ENCODE results near the gene TENT5C. TPM values are rescaled to one million over a fixed set of nuclear protein-coding genes. Genes with fewer than 3 reads are reported as not detected.

The TENT5C gene
- total and polyA plus RNA-seq, 2 of the 8 experiments (the other 6 are each of a cell fraction or from before 2014, with no cell fraction given), result 0.38 to 0.99 TPM

DNA sequence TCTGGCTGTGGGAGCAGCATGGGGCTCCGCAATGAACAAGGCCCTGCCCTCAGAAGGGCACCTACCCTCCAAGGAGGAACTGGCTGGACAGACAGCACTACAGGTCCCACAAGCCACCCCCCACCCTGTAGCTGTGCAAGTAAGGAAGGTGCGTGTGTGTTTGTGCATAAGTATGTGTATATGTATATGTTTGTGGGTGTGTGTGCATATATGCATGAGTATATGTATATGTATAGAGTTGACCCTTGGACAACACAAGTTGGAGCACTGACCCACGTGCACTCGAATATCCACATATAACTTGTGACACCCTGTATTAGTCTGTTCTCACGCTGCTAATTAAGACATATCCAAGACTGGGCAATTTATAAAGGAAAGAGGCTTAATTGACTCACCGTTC lies 22.6 kb upstream of the TENT5C start (continued):
- TF ChIP-seq GTF2F1 (IDR thresholded peaks at IDR 0.05; ENCODE audit: borderline replicate concordance, low read depth, low read length), result no peak
